Panc1 (cell line): ENCODE data around the gene TLE1.
A peak's percentile ranks its signal among the peaks of the same experiment; 100 is the strongest.

Experiments used
- CTCF ChIP-seq: fragments of 450-650 bp; IDR thresholded peaks from 2 replicates; pipeline ENCODE4 v1.5.1; 2017; ENCODE audit warnings: mild to moderate bottlenecking
- POLR2AphosphoS5 ChIP-seq: IDR thresholded peaks from 2 replicates; pipeline ENCODE4 v1.6.1; 2012; ENCODE audit warnings: mild to moderate bottlenecking, low read depth, low read length, moderate library complexity
- REST ChIP-seq, 2 experiments: IDR thresholded peaks; 2 replicates each; pipeline ENCODE4 v1.6.1; 2011 to 2012; ENCODE audit warnings: low read depth in 2 of 2, control low read depth in 1 of 2, low read length in 1 of 2, mild to moderate bottlenecking in 1 of 2, moderate library complexity in 1 of 2; ENCODE audit not compliant: insufficient read depth in 1 of 2
- TCF7L2 ChIP-seq: IDR thresholded peaks from 2 replicates; pipeline ENCODE4 v1.6.1; 2011; ENCODE audit warnings: mild to moderate bottlenecking, low read depth, low read length, inconsistent platforms

GRCh38 chr9:81686614-81687520, 2.5 kb downstream of the TLE1 start:
- peak; percentile 77 for TF ChIP-seq CTCF
- no peak for TF ChIP-seq POLR2AphosphoS5
- no peak for TF ChIP-seq REST (IDR thresholded peaks at IDR 0.05; ENCODE audit: insufficient read depth in 1 of 2, low read depth in 2 of 2, low read length in 1 of 2)
- TF ChIP-seq TCF7L2: no peak
